GM21529 (cell line): ENCODE results near the gene RPL31.

ENCODE experiments used
- ATAC-seq: cut with Tn5 transposase; IDR thresholded peaks from one replicate; pipeline ENCODE4 v1.9.1; 2021; ENCODE audit not compliant: unreplicated experiment

Gene RPL31

GRCh38 chr2:101001691-101002561 lies at the start of gene RPL31:
TSS of gene RPL31 (plus strand) at chr2:101002289. CDS start at chr2:101002702, 413 bp downstream.
- peak; percentile 97 for ATAC-seq

GRCh38 chr2:100952512-100952911 lies 49.6 kb upstream of the RPL31 start:
- ATAC-seq = no peak

GRCh38 chr2:100953406-100954043 lies 48.6 kb upstream of the RPL31 start:
- ATAC-seq = no peak

GRCh38 chr2:100954044-100954420 lies 48.1 kb upstream of the RPL31 start:
- ATAC-seq = no peak

- no peak for ATAC-seq
Measured at GRCh38 chr2:100955226-100955625, 46.9 kb upstream of the RPL31 start.

GRCh38 chr2:100956081-100956480 lies 46.0 kb upstream of the RPL31 start:
- no peak for ATAC-seq

GRCh38 chr2:100957996-100958653 lies 44.0 kb upstream of the RPL31 start:
- no peak for ATAC-seq

GRCh38 chr2:100959225-100959880 lies 42.7 kb upstream of the RPL31 start:
- ATAC-seq = no peak

- ATAC-seq = no peak
Measured at GRCh38 chr2:100960688-100961087, 41.4 kb upstream of the RPL31 start.

GRCh38 chr2:100962366-100963025 lies 39.6 kb upstream of the RPL31 start:
- no peak for ATAC-seq

GRCh38 chr2:100963026-100963375 lies 39.1 kb upstream of the RPL31 start:
- no peak for ATAC-seq

GRCh38 chr2:100964222-100964621 lies 37.9 kb upstream of the RPL31 start:
- ATAC-seq = no peak

- no peak for ATAC-seq
Measured at GRCh38 chr2:100964681-100965169, 37.4 kb upstream of the RPL31 start.

- ATAC-seq = no peak
Measured at GRCh38 chr2:100965596-100965995, 36.5 kb upstream of the RPL31 start.

- ATAC-seq = no peak
Measured at GRCh38 chr2:100967716-100968115, 34.4 kb upstream of the RPL31 start.

- no peak for ATAC-seq
Measured at GRCh38 chr2:100968146-100969145, 33.6 kb upstream of the RPL31 start.

GRCh38 chr2:100969998-100970397 lies 32.1 kb upstream of the RPL31 start:
- ATAC-seq = no peak

GRCh38 chr2:100971221-100971620 lies 30.9 kb upstream of the RPL31 start:
- ATAC-seq = no peak

- no peak for ATAC-seq
Measured at GRCh38 chr2:100972452-100972851, 29.6 kb upstream of the RPL31 start.
